ENCODE results near the gene MRPS26. TPM values are rescaled to one million over a fixed set of nuclear protein-coding genes. Genes with fewer than 3 reads are reported as not detected.

MRPS26 gene
- total and polyA plus RNA-seq, 9 donors: 18.4 to 65.8 (median 51.9) TPM

DNA sequence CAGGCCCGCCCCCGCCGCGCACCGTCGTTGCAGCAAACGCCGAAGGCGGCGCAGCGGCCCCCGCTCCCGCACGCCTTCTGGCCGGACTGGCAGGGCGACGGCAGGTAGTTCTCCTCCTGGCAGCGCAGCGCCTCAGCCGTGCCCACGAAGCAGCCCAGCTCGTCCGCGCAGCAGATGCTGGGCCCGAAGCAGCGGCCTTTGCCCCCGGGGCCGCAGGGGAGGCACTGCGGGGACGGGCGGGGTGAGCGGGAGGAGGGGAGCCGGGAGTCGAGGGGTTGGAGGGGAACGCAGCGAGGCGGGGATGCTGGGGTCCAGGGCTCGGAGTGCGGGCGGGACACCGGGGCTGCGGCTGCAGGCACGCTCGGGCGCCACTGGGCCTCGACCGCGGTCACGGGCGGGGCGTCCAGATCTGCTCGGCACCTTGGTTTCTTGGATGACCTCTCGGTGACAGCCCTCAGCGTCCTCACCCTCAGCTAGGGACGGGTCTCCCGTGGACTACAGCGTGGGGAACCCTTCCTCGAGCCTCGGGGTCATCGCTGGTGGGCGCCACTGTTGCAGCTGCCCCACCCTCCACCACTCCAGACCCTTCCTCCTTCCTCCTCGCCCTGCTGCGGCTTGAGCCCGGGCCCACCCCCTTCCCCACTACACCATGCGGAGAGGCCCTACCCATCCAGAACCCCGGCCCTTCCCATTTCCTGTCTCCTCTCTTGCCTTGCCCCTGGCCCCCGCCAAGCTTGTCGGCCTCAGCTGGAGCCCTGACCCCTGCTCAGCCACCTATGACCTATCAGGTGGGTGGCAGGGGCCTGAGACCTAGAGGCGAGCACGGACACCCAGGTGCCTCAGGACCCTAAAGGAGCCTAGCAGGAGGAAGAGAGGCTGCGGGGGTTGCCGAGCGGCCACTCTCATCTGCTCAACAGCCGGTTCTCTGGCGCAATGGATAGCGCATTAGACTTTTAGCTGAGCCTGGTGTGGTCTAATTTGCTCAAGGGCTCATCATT is 37.4 kb downstream of the MRPS26 start:
- intact Hi-C loops (cut with DNase I): no loop called here
- H3K27me3 ChIP-seq: no peaks in the 10 kb centered on the region
- WGBS, 3 donors: 16 to 20% (median 20%) methylated on average over 75 to 76 of the region's 76 CpGs

DNA sequence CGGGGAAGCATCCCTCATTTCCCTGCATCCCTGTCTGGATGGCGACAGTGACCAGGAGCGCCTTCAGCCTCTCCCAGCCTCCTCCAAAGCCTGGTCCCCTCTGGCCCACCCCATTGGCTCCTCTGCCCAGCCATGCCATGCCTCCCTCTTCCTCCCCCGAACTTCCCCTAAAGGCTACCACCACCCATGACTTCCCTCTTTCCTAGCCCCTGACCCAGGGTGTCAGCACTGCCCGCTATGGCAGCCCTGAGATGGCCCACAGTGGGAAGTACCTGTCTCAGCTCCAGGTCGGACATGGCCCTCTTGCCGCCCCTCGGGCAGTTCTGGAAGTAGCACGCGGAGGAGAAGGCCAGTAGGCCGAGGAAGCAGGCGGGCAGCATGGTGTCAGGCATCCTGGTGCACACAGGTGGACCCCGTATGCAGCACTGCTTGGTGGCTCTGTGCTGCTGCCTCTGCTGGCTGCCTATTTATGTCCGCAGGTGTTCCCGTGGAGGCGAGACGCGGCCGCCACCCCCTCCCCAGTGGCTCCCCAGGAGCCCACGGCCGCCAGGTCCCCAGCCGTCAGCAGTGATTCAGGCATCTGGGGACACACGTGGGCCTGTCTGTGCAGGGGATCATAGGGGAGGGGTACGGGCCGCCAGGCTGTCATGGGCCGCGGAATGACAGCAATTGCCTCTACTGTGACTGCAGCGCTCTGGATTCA is 38.6 kb downstream of the MRPS26 start, which contains the start of gene AVP:
TSS of gene AVP (minus strand) at position 442 of the 703 bp plus-strand sequence. CDS start at position 392, 50 bp downstream.
- no peaks in the 10 kb centered on the region for H3K36me3 ChIP-seq
- TF ChIP-seq EP300 (IDR thresholded peaks at IDR 0.05) (no peak), CTCF (IDR thresholded peaks at IDR 0.05) (no peak)
- no peak within 1 kb of the TSS for H3K27ac ChIP-seq
- H3K4me3 ChIP-seq: no peak within 1 kb of the TSS
- WGBS, 3 donors: 87 to 89% (median 88%) methylated on average over 28 of the region's 28 CpGs
- intact Hi-C loops (cut with DNase I): no loop called here
- DNase-seq: no peak
- H3K27me3 ChIP-seq: no peaks in the 10 kb centered on the region
- H3K9me3 ChIP-seq: no peaks in the 10 kb centered on the region
- H3K4me1 ChIP-seq (ENCODE audit: insufficient read depth): peaks cover 8% of the 10 kb centered on the region

More for the DNA sequence above, 37.4 kb downstream of the MRPS26 start:
- DNase-seq: no peak
- Histone ChIP-seq H3K4me3 (no peak overlapping the region), H3K36me3 (no peaks in the 10 kb centered on the region), H3K4me1 (ENCODE audit: insufficient read depth) (peaks cover 8% of the 10 kb centered on the region), H3K27ac (no peak overlapping the region), H3K9me3 (no peaks in the 10 kb centered on the region)
- TF ChIP-seq EP300 (IDR thresholded peaks at IDR 0.05) (no peak), CTCF (IDR thresholded peaks at IDR 0.05) (no peak), POLR2A (IDR thresholded peaks at IDR 0.05) (no peak)

- intact Hi-C loops (cut with DNase I): no loop called here
- Histone ChIP-seq H3K36me3 (no peaks in the 10 kb centered on the region), H3K9me3 (no peaks in the 10 kb centered on the region), H3K27me3 (no peaks in the 10 kb centered on the region), H3K27ac (no peak overlapping the region), H3K4me3 (no peak overlapping the region), H3K4me1 (ENCODE audit: insufficient read depth) (peaks cover 8% of the 10 kb centered on the region)
- WGBS, 3 donors: 80 to 90% (median 90%) methylated on average over 7 of the region's 7 CpGs
- DNase-seq: no peak
- TF ChIP-seq EP300 (IDR thresholded peaks at IDR 0.05) (no peak), CTCF (IDR thresholded peaks at IDR 0.05) (no peak), POLR2A (IDR thresholded peaks at IDR 0.05) (no peak)
Observed at GRCh38 chr20:3084986-3085360, 39.1 kb downstream of the MRPS26 start.

- H3K36me3 ChIP-seq: no peaks in the 10 kb centered on the region
- no peaks in the 10 kb centered on the region for H3K9me3 ChIP-seq
- no peaks in the 10 kb centered on the region for H3K27me3 ChIP-seq
- no peak overlapping the region for H3K27ac ChIP-seq
- WGBS, 3 donors: 94 to 97% (median 95%) methylated on average over 8 of the region's 8 CpGs
- no peak for DNase-seq
- intact Hi-C loops (cut with DNase I): no loop called here
- H3K4me1 ChIP-seq (ENCODE audit: insufficient read depth): peaks cover 8% of the 10 kb centered on the region
- TF ChIP-seq POLR2A (IDR thresholded peaks at IDR 0.05): no peak
- TF ChIP-seq EP300 (IDR thresholded peaks at IDR 0.05): no peak
- TF ChIP-seq CTCF (IDR thresholded peaks at IDR 0.05): no peak
- H3K4me3 ChIP-seq: no peak overlapping the region
Observed at GRCh38 chr20:3085571-3086072, 39.8 kb downstream of the MRPS26 start.
